Measurements from ENCODE around the gene DROSHA.

The DROSHA gene

DNA sequence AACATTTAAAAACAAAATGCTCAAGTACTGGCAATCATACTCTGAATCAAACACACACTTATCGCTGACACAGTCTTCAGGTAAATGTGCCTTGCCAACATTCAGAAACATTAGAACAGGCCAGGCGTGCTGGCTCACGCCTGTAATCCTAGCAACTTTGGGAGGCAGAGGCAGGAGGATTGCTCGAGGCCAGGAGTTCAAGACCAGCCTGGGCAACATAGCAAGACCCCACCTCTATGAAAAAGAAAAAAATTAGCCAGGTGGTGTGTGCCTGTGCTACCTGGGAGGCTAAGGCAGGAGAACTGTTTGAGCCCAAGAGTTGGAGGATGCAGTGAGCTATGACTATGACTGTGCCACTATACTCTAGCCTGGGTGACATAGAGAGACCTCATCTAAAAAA lies 20.6 kb downstream of the DROSHA start:
- DNase-seq = no peak

DNA sequence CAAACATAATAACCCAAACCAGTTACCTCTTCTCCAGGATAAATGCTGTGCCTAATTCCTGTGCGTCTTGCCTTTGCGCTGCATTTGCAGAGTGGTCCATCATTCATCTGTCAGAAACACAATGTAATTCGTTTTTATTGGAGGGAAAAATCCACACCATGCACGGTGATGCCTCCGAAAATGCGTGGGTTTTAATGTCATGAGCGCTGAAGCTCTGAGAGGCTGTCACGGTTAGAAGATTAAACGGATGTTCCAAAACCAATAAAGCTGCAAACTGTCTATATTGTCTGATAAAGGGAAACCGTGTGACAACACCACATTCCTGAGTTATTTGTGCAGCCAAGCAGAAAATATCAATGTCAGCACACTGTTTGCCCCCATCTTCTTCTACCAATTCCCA lies 27.4 kb downstream of the DROSHA start:
- DNase-seq = no peak

GRCh38 chr5:31502506-31502905 lies 29.4 kb downstream of the DROSHA start:
- DNase-seq = no peak

GRCh38 chr5:31500256-31500655 lies 31.6 kb downstream of the DROSHA start:
- no peak for DNase-seq

DNA sequence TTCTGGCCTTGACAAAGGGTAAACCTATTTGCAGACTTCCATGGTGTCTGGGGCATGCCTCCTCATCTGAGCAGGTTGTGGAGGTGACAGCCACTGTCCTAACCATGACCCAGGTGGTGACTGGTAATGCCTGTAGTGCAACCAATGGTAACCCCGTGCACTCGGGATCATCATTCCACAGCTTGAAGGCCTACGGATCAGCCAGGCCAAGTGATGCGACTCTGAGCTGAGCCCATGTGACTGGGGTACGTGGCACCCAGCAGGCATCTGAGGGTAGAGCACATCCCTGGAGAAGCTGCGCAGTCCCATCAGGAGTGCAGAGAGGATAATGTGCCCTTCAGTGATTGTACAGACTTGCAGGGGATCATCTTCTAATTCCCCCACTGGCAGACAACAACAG lies 35.0 kb downstream of the DROSHA start:
- no peak for DNase-seq

DNA sequence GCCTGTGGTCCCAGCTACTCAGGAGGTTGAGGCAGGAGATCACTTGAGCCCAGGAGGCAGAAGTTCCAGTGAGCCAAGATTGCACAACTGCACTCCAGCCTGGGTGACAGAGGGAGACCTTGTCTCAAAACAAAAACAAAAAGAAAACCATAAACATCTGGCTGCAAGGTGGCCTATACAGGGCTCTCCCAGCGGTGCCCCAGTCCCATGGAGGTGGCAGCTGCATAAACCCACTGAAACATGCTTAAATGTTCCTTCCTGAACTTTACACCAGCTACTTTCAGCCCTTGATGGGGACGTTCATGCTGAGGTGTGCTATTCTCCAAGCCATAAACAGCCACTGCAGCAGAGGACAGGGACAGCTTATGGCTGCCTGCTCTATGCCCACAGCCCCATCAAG lies 35.6 kb downstream of the DROSHA start:
- DNase-seq = no peak

- no peak for DNase-seq
These were observed 36.6 kb downstream of the DROSHA start for GRCh38 chr5:31495336-31495735.

DNA sequence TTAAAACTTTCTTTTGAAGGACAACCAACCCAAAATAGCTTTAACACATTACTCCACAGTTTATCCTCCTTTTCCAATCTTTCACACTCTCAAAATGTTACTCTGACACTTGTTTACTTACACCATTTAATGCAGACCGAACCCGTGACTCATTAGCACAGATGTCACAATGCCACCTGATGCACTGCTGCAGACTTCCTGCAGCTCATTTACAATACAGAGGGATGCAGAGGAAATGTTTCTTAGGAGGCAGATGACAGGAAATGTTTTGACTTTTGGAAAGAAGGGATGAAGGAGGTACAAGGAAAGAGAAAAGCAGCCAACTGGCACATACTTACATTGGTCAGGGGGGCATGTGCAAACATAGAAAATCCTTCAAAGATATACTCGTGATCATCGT lies 39.0 kb downstream of the DROSHA start:
- no peak for DNase-seq

DNA sequence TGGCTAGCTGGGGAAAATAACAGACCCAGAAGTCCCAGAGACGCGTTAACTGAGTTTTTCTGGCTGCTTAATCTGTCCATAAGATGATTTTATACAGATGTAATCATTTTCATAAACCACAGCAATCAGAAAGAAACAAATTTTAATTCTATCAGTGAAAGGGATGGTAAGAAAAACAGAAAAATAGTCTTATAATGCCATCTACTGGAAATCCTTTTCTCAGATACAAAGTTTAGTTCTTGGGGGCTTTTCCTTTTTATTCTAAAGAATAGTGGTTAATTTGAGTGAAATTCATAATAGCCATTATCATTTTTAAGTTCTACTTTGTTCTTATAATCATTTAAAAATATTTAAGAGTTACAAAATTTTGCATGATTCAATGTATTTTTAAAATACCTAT lies 44.4 kb downstream of the DROSHA start:
- DNase-seq = no peak

DNA sequence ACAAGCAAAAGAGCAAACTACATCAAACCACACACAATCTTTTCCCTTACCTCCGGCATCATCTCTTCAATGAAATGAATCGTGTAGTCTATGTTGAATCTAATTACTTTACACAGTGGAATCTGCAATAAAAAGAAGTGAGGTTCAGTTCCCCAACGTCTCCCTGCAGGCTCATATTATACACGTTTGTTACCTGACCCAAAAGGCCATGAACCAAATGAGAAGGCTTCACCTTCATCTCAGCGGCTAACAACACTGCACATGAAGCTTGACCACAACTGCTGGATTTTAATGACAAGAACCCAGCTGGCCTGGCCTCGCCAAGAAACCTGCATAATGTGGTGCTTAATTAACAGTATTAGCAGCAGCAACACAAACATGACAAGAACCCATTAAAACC lies 45.5 kb downstream of the DROSHA start:
- DNase-seq = no peak

DNA sequence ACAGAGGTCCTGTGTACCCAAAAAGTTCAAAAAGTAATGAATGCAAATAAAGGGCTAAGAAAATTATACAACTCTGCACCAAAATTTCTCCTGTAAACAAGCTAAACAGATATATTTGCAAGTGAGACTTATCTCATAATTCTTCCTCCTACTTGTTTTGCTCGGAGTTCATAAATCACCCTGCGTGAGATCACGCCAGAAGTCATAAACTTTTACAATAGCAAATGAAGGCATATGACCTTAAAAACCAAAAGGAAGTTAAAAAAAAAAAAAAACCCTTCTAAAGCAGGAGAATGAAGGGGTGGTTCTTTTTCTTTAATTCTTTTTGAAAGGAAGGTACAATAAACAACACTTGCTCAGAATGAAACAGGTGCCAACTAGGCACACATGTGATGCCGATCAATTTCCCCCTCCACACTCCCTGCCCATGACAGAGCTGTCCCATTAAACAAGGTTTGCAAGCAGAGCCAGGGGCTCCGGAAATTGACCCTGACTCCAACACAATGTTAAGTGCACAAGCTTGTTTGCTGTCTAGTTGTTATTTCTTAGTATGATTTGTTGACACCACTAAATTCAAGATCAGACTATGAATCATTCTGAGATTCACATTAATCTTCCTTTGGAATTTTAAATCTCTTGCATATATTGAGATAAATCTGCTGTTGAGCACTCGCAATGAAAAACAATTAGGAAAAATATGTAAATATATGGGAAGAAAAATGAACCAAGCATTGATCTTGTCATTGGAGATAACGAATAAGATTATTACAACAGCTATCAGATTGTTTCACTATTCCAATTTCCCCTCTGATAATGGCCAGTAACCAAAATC lies 46.3 kb downstream of the DROSHA start:
- DNase-seq = no peak

DNA sequence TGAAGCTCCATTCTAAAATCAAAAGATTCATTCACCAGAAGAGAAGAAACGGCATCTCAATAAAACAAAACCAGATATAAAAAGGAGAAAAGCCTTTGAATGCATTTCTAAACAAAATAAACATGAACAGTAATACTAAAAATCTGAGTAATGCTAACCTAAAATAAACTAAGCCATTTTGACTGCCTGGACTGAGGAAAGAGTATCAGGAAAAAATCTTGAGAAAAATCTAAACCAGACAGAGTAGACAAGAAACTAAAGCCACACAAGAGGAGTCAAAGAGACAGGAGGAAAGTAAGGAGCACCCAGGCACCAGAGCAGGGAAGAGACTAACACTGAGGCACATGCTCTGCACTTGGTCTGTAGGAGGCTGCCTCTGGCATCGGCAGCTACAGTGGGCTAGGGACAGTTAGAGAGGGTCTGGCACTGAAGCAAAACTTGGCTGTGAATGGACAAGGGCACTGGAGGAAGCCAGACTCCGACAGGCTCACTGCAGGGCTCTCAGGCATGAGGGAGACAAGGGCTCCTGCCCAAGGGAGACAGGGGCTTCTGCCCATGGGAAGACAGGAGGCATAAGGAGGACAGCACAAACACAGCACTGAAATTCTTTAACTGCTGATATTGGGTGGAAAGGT lies 50.2 kb downstream of the DROSHA start:
- DNase-seq = no peak

DNA sequence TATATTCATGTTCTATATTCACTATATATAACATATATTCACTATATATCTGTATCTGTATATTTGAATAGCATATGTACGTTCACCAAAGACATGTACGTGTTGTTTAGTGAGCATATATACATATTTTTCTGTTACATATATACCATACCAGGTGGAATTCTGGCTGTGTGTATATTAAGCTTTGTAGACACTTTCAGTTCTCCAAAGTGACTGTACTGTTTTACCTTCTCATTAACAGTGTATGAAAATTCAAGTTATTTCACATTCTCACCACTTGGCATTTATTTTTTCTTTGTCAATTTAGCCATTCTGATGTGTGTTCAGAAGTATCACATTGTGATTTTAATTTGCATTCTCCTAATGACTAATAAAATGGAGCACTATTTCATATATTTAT lies 52.2 kb downstream of the DROSHA start:
- no peak for DNase-seq

DNA sequence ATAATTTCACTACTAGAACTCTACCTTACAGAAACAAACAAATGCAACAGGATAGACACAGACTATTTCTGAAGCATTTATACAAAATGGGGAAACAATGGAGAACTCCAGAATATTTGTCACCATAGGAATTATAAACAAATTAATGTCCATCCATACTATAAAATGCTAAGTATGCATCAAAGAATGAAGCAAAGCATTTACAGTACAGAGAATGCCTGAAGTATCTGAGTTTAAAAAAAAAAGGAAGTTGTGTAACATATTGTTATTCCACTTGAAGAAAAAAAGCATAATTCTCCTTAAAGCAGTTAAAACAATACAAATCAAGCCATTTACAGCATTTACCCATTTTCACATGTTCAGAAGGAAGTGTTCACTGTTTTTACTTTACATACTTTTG lies 53.0 kb downstream of the DROSHA start:
- DNase-seq = no peak

- no peak for DNase-seq
These were observed 53.9 kb downstream of the DROSHA start for GRCh38 chr5:31477971-31478370.

- DNase-seq = no peak
These were observed 54.4 kb downstream of the DROSHA start for GRCh38 chr5:31477516-31477915.

DNA sequence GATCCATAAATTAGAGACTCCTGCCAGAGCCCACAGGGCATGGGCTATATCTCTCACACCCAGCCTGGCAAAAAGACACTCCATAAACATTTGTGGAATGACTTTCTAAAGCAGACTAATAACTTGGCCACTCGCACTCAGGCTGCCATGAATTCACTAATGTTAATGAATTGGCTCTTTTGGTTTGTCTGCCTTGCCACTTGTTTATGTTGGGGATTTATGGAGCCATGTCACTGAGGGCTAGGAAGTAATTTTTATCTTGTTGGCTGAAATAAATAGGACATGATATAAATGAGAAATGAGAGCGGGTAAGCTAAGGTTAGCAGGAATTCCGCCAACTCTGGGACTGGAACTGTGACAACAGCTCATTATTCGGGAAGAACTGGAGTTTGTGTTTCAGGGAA lies 55.2 kb downstream of the DROSHA start:
- no peak for DNase-seq

DNA sequence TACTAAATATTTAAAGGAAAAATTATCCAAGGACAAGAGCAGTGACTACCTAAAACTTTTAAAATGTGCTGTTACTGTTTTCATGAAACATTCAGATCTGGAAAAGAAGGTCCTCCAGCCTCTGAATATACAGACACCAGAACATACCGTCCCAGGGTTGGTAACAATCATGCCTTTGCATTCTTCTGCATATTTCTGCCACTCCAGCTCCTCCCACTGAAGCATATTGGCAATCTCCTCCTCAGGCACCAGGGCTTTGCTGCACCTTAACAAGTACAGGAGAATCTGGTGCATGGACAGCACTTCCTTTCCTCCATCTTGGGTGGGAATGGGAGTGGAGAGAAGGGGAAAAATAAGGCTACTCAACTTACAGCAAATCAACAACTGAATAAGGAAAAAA lies 60.0 kb downstream of the DROSHA start:
- DNase-seq = no peak

DNA sequence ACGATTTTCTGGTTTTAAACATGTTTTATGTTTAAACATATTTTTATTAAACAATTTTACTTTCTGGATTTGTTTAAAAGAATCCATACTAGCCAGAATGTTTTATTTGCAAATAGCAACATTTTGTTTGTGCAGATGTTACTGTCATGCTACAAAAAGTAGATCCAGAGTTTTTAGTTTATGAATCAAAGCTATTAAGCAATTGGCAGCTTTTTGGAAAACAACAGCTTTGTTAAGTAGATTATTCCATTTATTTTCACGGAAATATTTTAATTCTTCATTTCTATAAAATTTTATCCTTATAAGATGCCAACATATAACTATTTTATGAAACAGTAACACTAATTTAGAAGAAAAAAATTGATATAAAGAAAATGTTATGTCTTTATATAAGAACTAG lies 60.9 kb downstream of the DROSHA start:
- no peak for DNase-seq

DNA sequence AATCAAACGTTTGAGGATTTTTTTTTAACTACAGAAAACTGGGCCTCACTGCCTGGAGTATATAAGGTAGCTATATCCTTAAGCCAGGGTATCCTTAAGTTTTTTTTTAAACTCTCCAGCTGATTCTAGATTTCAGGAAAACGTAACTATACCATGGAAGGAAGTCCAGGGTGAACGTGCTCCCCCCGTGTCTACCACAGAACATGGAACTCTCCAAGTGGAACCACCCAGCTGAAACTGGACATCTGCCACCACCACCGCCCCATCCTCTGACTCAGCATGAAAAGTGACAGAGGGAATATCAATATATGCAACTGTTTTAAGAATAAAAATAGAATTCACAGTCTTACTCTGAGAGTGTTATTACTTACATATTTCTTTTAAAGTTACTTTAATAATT lies 61.3 kb downstream of the DROSHA start:
- DNase-seq = no peak

DNA sequence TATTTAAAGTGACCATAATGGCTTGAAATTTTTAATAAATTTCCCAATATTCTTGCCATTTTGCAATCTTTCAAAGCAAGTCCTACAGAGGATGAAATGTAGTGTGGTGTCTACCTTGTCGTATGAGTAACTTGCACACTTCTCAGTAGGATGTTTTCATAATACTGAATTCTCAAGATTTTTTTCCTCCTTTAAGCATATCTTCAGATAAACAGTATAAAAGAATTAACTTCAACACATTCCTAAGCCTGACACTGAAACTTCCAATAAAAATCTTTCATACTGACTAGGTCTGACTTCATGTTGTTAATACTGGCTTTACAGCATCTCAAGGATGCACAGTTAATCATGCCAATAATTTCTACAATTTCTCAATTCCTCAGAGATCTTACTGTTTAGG lies 62.0 kb downstream of the DROSHA start:
- no peak for DNase-seq

GRCh38 chr5:31469466-31469865 lies 62.4 kb downstream of the DROSHA start:
- DNase-seq = no peak

DNA sequence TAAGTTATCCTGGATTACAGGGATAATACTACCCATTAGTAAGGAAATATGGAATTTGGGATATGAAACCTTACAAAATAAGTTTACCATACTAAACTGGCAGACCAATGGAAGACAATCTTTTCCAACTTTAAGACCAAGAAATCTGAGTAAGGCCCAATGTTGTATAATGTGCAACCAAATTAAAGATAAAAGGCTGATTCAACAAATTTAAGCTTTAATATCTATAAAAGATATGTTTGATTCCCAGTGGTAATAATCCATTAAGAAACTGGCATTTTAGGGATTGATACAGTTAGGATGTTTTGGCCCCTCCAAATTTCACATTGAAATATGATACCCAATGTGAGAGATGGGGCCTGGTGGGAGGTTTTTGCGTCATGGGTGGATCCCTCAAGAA lies 66.6 kb downstream of the DROSHA start:
- no peak for DNase-seq

- no peak for DNase-seq
These were observed 67.8 kb downstream of the DROSHA start for GRCh38 chr5:31464081-31464480.

DNA sequence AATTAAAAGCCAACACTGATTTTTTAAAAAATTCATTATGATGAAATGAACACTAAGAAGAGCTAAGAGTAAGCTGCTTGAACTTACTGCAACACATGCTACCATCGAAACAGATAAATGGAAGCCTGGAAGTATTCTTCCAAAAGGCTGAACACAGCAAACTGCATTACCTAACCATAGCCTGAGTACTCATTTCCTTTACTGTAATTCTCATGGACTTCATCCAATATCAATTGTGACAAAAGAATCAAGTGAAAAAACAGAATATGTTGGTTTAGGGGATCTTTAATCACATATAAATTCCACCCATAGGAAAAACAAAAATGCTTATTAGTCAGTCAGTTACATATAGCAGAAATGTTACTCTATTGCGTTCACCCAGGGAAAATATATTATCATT lies 68.5 kb downstream of the DROSHA start:
- DNase-seq = no peak
